CD4-positive, alpha-beta T cell treated with Interleukin-15 for 4 hours (primary cell): ENCODE data around the gene SMIM7.
A peak's percentile ranks its signal among the peaks of the same experiment; 100 is the strongest.
"Not testable (repeated sequence)": the region's sequence is repeated elsewhere in the genome, so short reads cannot be mapped to it uniquely, and the experiment has no call there.

ENCODE experiments used
- DNase-seq: peaks from one replicate; pipeline ENCODE4 v3.0.0-alpha.2; 2020; ENCODE audit warnings: low spot score

The SMIM7 gene

GRCh38 chr19:16659832-16660708 is at the start of gene SMIM7:
Gene SMIM7 (minus strand): TSS chr19:16660144. CDS start chr19:16660110, 34 bp downstream.
- DNase-seq = peak; percentile 99

DNA sequence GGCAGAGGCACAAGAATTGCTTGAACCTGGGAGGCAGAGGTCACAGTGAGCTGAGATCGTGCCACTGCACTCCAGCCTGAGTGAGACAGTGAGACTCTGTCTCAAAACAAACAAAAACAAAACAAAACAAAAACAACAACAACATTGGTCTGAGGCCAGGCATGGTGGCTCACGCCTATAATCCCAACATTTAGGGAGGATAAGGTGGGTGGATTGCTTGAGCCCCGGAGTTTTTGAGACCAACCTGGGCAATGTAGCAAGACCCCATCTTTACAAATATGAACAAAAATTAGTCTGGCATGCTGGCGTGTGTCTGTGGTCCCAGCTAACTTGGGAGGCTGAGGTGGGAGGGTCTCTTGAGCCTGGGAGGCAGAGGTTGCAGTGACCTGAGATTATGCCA is 43.7 kb upstream of the SMIM7 start:
- DNase-seq = no peak

DNA sequence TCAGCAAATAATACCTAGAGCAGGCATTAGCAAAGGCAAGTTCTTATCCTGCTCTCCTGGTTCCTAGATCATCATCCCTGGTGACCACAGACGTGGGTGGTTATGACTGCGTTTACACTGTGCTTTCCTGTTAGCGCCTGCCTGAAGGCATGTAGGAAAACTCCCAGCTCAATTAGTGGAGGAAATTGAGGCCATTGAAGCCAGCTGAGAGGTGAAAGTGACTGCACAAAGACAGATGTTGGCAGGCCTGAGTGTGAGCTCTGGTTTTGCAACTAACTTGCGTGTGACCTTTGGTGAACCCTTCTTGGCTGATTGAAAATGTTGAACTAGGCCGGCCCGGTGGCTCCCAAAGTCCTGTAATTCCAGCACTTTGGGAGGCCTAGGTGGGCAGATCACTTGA is 42.2 kb upstream of the SMIM7 start:
- DNase-seq = no peak

GRCh38 chr19:16698914-16699313 is 39.0 kb upstream of the SMIM7 start:
- no peak for DNase-seq

GRCh38 chr19:16688084-16688483 is 28.1 kb upstream of the SMIM7 start:
- no peak for DNase-seq

GRCh38 chr19:16684216-16684615 is 24.3 kb upstream of the SMIM7 start:
- DNase-seq = no peak

DNA sequence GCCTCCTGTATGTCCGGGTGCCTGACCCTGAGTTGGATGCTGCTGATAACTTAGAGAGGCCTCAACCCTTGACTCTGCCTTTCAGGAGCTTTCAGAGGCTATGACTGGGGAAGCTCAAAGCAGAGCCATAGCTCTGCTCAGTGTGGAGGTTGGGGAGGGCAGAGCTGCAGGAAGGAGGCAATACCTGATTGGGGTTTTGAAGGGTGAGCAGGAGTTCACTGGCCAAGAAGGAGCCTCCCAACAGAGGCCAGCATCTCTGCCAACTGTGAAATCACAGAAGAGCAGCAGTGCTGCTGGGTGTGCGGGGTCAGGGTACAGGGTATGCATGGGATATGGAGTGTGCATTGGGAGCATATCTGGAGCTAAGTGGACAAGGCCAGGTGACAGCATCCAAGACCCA is 22.6 kb upstream of the SMIM7 start:
- no peak for DNase-seq

DNA sequence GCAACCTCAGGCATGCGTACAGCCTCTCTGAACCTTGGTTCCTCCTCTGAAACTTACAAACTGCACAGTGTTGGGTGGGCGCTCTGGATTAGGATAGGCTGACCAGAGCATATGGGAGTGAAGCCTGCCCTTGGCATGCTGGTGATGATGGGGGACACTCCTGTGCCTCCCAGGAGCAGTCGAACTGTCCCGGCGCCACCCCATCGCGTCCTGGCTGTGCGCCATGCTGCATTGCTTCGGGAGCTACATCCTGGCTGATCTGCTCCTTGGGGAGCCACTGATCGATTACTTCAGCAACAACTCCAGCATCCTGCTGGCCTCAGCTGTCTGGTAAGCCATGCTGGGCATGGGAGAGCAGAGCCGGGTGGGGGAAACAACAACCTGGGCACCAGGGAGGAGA is 19.9 kb upstream of the SMIM7 start:
- DNase-seq = no peak

- no peak for DNase-seq
Measured at GRCh38 chr19:16678498-16678897, 18.6 kb upstream of the SMIM7 start.

DNA sequence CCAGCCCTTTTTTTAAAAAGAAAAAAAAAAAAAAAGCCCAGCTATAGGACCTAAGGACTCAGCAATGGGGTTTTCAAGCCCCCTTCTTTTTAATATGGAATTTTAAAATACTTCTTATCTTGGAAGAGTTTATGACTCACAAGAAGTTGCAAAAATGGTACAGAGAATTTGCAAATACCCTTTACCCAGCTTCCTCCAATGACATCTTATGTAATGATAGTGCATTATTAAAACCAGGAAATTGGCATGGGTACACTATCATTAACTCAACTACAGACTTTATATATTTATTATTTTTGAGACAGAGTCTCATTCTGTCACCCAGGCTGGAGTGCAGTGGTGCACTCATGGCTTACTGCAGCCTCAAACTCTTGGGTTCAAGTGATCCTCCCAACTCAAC is 17.1 kb upstream of the SMIM7 start:
- no peak for DNase-seq

DNA sequence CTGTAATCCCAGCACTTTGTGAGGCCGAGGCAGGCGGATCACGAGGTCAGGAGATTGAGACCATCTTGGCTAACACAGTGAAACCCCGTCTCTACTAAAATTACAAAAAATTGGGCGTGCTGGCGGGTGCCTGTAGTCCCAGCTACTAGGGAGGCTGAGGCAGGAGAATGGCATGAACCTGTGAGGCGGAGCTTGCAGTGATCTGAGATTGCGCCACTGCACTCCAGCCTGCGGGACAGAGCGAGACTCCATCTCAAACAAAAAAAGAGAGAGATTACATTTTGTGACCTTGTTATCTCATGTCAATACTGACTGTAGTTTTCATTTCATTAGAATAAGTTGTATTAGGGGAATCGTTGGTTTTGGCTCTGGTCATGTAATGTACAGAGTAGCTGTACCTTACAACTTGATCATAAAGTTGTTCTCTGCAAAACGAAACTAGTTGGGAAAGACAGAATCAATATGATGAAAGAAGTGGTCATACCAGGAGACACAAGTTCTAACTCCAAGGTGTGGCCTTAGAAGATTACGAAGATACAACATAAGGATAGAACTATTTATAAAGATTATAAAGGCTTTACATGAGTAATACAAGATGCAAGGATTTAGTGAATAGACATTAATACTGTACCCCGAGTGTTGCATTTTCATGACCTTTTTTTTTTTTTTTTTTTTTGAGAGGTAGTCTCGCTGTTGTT is 16.3 kb upstream of the SMIM7 start:
- DNase-seq = no peak

DNA sequence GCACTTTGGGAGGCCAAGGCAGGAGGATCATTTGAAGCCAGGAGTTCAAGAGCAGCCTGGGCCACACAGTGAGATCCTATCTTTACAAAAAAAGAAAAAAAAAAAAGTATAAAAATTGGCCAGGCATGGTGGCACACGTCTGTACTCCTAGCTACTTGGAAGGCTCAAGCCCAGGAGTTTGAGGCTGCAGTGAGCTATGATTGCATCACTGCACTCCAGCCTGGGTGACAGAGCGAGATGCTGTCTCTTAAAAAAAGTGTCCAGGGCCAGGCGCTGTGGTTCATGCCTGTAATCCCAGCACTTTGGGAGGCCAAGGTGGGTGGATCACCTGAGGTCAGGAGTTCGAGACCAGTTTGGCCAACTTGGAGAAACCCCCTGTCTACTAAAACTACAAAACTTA is 13.9 kb upstream of the SMIM7 start:
- not testable (repeated sequence) for DNase-seq

DNA sequence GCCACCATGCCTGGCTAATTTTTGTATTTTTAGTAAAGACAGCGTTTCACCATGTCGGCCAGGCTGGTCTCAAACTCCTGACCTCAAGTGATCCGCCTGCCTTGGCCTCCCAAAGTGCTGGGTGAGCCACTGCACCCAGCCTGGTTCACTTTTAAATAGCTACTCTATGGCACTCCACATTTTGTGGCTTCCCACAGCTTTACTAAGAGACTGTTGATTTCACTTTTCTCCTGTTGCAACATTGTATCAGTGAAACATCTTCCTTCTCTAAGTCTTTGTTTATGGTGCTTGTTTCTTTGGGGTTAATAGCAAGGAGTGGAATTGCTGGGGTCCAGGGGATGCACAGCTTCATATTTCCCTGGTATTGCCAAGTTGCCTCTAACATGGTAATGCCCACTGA is 13.3 kb upstream of the SMIM7 start:
- no peak for DNase-seq

- DNase-seq = no peak
Measured at GRCh38 chr19:16671652-16672274, 11.8 kb upstream of the SMIM7 start.

DNA sequence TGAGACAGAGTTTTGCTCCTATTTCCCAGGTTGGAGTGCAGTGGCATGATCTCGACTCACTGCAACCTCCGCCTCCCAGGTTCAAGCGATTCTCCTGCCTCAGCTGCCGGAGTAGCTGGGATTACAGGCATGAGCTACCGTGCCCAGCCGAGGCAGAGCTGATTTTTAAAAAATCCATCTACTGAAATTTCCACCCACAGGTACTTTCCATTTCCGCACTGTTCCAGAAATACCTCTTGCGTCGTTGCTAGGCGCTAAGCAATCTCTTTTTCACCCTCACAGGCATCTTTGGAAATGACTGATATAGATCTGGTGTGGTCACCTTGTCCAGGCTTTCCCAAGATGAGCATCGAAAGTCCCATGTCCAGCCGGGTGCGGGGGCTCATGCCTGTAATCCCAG is 10.3 kb upstream of the SMIM7 start:
- no peak for DNase-seq

DNA sequence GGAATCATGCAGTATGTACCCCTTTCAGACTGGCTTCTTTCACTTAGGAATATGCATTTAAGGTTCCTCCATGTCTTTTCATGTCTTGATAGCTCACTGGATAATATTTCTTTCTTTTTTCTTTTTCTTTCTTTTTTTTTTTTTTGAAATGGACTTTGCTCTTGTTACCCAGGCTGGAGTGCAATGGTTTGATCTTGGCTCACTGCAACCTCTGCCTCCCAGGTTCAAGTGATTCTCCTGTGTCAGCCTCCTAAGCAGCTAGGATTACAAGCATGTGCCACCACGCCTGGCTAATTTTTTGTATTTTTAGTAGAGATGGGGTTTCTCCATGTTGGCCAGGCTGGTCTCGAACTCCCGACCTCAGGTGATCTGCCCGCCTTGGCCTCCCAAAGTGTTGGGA is 8.8 kb upstream of the SMIM7 start:
- not testable (repeated sequence) for DNase-seq

GRCh38 chr19:16668176-16668575 is 8.2 kb upstream of the SMIM7 start:
- no peak for DNase-seq

DNA sequence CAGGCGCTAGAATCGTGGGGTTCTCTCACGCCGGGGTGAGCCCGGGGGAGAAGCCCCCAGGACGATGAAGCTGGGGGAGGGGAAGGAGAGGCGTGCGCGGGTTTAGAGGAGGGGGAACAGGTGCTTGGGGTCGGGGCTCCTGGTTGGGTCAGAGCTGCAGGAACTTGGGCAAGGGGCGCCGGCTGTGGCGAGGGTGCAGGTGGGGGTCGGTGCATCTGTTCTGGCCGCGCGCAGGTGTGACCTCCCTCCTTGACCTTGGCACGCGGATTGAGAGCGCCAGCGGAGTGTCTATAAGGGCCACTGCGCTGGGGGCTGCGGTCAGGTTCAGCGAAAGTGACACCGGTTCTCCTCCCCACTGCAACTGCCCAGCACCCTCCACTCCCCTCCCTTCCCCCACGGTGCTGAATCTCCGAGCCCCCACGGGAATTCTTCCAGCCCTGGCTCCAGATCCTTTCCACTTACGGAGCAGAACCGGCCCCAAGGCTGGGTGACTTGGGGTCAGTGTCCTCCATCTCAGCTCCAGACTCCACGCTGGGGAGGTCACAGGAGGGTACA is 1.6 kb upstream of the SMIM7 start:
- no peak for DNase-seq

DNA sequence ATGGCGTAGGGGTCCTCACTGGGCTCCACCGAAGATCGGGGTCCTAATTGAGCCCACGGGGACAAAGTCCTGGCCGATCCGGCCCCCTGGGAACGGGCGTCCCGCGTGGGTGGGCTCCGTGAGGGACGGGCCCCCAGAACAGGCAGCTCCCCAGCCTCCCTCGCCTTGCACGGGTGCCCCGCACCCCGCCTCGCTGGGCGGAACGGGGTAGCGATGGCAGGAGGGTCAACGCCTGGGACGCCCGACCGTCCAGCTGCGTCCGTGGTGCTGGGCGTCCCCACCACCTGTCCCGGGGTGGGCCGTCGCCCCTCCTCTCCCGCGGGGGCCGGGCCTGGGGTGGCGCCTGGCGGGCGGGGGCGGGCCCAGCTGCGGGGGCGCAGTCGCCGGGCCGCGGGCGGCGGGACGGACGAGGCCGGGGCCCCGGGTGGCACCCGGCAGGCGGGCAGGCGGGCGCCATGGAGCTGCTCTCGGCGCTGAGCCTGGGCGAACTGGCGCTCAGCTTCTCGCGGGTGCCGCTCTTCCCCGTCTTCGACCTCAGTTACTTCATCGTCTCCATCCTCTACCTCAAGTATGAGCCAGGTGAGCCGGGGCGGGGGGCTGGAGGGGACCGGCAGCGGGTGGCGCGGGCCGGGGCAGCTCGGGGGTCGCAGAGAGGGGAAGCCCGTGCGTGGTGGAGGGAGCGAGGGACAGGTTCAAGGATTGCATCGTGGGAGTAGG is 977 bp upstream of the SMIM7 start, which contains the start of gene TMEM38A:
Gene TMEM38A (plus strand): TSS at position 377 of the 717 bp plus-strand sequence. CDS start 79 bp downstream, at position 456.
- peak; percentile 24 for DNase-seq

DNA sequence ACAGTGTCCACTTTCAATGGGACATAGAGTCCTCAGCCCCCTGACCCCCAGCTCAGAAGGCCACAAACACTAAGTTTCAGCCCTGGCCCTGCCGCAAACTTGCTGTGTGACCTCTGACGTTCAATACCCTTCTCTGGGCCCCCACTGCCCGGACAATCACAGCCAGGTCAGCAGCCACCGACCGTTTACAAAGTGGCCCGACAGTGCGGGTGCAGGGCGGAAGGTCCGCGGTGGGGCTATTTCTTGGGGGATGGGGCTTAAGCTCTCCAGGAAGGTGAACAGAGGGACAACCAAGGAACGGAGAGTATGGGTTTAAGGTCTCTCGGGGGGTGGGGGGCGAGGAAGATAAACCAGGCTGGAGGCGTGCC is 496 bp downstream of the SMIM7 start:
- DNase-seq = no peak

GRCh38 chr19:16657384-16657783 is 2.6 kb downstream of the SMIM7 start:
- DNase-seq = no peak

DNA sequence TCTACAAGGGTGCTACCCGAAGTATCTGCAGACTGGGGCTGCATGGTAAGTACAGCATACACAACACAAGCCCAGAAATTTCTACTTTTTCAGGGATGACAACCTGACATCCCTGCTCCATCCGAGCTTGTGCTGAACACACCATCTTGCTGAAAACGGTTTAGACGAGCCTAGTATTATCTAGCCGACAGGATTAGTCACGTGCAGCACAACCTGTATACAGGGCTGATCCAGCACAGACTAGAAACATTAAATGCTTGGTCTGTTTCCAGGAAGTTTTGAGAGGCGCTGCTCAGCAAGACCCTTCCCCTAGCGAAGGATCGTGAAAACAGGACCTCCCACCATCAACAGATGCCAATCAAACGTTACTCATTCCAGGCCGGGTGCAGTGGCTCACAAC is 4.2 kb downstream of the SMIM7 start:
- no peak for DNase-seq
